ENCODE results near the gene ASXL3. TPM values are rescaled to one million over a fixed set of nuclear protein-coding genes. Genes with fewer than 3 reads are reported as not detected.

The ASXL3 gene
- total RNA-seq, 2 experiments from 2014 or later = not detected

DNA sequence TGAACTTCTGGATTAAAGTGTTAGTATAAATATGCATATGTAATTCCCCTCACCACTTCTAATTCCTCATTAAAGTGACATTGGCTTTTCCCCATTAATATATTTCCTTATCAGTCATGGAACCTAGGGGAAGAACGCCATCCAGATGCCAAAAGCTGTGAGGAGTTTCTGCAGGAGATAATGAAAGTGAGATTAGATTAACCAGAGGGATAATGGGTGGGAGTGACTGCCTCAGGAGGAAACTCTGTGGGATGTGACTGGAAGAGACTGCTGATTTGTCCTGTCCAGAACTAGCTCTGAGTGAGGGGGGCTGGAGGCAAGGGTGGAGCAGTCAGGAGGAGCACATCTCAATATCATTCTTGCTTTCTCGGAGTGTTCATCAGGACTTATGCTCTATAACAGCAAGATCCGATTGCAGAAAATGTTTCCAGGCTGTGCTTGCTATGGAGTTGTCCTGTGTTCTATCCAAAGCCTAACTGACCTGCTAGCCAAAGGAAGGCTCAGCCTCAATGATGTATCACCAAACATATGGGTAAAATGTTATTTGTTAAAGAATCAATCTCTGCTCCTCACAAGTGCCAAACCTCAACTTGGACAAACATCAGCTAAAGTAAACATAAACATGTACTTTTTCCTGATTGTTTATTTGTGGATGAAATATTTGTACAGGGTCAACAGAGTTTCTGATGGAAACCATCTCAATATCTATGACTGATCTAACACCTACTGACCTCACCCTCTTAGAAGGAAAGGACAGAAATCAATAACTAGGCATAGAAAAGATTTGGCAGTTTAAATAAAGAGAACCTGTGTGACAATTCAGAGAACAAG, 118.5 kb downstream of the ASXL3 start:
- ChIA-PET CTCF (no interaction called here), POLR2A (no interaction called here)
- Mint-ChIP-seq H3K27ac (no peak overlapping the region), H3K27me3 (no peaks in the 10 kb centered on the region), H3K4me3 (no peak overlapping the region), H3K4me1 (no peaks in the 10 kb centered on the region), H3K9me3 (no peaks in the 10 kb centered on the region), H3K36me3 (ENCODE audit: low read depth) (no peaks in the 10 kb centered on the region)
- no peak for DNase-seq

DNA sequence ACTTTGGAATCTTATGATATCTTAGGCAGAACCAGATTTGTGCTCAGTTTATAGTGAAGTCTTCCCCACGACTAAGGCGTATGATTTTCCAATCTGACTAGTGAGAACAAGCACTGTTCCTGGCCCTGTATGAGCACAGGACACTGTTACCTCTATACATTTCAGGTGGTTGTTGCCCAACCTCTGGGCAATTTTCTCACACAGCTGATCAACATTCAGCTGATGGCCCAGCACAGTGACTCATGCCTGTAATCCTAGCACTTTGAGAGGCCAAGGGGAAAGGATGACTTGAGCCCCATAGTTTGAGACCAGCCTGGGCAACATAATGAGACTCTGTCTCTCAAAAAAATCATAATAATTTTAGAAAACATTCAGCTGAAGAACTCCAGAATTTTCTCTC, 119.5 kb downstream of the ASXL3 start:
- ChIA-PET POLR2A (no interaction called here), CTCF (no interaction called here)
- H3K27ac Mint-ChIP-seq = no peak overlapping the region
- H3K4me3 Mint-ChIP-seq = no peak overlapping the region
- no peaks in the 10 kb centered on the region for H3K4me1 Mint-ChIP-seq
- H3K27me3 Mint-ChIP-seq = no peaks in the 10 kb centered on the region
- H3K36me3 Mint-ChIP-seq (ENCODE audit: low read depth) = no peaks in the 10 kb centered on the region
- H3K9me3 Mint-ChIP-seq = no peaks in the 10 kb centered on the region
- DNase-seq = no peak

DNA sequence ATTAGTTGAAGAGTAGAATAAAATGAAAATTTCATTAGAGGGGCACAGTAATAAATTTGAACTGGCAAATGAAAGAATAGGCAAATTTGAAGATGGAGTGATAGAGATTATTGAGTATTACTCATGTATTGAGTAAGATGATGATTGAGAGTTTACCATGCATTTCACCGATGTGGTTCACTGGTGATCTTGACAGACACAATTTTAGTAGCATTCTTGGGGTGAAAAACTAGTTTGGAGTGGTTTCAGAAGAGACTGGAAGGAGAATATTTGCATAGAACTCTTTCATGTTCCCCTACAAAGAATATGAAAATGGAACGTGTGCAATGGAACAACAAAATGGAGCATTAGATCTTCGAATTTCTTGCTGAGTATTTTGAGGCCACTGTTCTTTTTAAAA, 121.4 kb downstream of the ASXL3 start:
- CTCF ChIA-PET = no interaction called here
- H3K9me3 Mint-ChIP-seq = no peaks in the 10 kb centered on the region
- H3K4me3 Mint-ChIP-seq = no peak overlapping the region
- no peaks in the 10 kb centered on the region for H3K36me3 Mint-ChIP-seq (ENCODE audit: low read depth)
- H3K27me3 Mint-ChIP-seq = no peaks in the 10 kb centered on the region
- H3K27ac Mint-ChIP-seq = no peak overlapping the region
- POLR2A ChIA-PET = no interaction called here
- DNase-seq = no peak
- no peaks in the 10 kb centered on the region for H3K4me1 Mint-ChIP-seq

DNA sequence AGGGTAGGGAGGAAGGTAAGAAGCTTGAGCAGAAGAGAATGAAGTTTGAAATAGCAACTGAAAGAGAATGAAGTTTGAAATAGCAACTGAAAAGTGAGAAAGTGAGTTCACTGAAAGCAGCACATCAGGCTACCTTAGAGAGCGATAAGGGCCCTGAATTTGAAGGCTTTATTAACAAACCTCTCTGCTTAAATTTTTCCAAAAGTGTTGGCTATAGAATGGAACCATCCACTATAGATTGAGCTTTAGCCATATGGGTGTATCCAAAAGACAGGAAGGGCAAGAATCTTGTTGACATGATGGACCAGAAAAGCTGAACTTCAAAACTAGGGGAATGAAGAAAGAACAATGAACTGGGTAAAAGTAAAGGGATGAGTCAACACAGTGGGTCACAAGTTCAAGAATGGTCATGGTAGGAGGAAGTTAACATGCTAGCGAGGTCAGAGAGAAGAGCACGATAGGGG, 122.5 kb downstream of the ASXL3 start:
- Mint-ChIP-seq H3K36me3 (ENCODE audit: low read depth) (no peaks in the 10 kb centered on the region), H3K4me3 (no peak overlapping the region), H3K9me3 (no peaks in the 10 kb centered on the region), H3K27ac (no peak overlapping the region), H3K4me1 (no peaks in the 10 kb centered on the region), H3K27me3 (no peaks in the 10 kb centered on the region)
- ChIA-PET CTCF (no interaction called here), POLR2A (no interaction called here)
- no peak for DNase-seq

DNA sequence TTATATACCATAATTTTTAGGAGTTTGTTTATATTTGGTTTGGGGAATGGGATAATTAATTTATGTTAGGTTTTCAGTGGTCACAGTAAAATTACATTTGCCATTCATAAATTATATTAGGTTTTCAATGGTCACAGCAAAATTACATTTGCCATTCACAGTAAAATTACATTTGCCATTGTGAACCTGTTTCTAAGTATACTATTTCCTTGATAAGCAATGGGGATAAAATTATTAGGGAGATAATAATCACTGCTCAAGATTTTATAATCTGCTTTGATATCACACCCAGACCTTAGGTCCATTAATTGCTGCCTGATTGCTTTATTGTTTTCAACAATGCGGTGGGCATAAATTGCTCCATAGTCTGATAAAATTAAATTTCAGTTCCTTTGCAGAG, 124.6 kb downstream of the ASXL3 start:
- no peaks in the 10 kb centered on the region for H3K36me3 Mint-ChIP-seq (ENCODE audit: low read depth)
- no peak overlapping the region for H3K4me3 Mint-ChIP-seq
- CTCF ChIA-PET = no interaction called here

DNA sequence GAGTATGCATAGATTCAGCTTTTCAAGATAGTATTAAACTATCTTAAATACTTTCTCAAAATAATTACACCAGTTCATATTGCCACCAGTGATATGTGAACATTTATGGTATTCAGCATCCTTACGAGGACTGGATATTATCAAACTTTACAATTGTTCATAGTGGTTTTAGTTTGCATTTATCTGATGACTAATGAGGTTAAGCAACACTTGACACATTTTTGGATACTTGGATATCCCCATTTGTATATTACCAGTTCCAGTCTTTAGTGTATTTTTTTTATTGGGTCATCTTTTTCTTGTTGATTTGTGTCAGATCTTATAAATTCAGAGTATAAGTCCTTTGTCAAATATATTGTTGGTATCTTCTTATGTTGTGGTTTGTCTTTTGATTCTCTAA, 128.4 kb downstream of the ASXL3 start:
- DNase-seq = no peak
- Mint-ChIP-seq H3K27ac (no peak overlapping the region), H3K27me3 (no peaks in the 10 kb centered on the region), H3K4me1 (no peaks in the 10 kb centered on the region), H3K9me3 (no peaks in the 10 kb centered on the region), H3K4me3 (no peak overlapping the region), H3K36me3 (ENCODE audit: low read depth) (no peaks in the 10 kb centered on the region)
- ChIA-PET POLR2A (interaction anchor here (0.6 kb wide), 1 partner anchor 14 kb away, joined by 7 read pairs; no protein-coding TSS in a partner anchor), CTCF (no interaction called here)

More for the DNA sequence above, 124.6 kb downstream of the ASXL3 start:
- H3K4me1 Mint-ChIP-seq = no peaks in the 10 kb centered on the region
- H3K9me3 Mint-ChIP-seq = no peaks in the 10 kb centered on the region
- H3K27ac Mint-ChIP-seq = no peak overlapping the region
- no peak for DNase-seq
- no peaks in the 10 kb centered on the region for H3K27me3 Mint-ChIP-seq
- POLR2A ChIA-PET = no interaction called here

DNA sequence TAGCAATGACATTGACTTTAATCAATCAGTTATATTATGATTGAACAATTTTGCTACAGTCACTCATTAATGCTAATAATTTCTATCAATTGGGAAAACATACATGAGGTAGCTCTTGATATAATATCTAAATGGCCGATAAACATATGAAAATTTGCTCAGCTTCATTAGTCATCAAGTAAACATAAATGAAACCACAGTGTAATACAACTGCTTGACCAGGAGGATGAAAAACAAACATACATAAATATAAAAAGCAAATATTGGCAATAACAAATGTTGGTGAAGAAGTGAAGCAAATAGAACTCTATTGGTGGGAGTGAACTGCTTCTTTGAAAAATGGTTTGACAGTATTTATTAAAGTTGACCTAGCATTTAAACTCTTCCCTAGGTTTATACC, 130.9 kb downstream of the ASXL3 start:
- POLR2A ChIA-PET = no interaction called here
- Mint-ChIP-seq H3K36me3 (ENCODE audit: low read depth) (no peaks in the 10 kb centered on the region), H3K4me1 (no peaks in the 10 kb centered on the region), H3K27ac (no peak overlapping the region), H3K4me3 (no peak overlapping the region), H3K27me3 (no peaks in the 10 kb centered on the region), H3K9me3 (no peaks in the 10 kb centered on the region)
- no peak for DNase-seq
- CTCF ChIA-PET = no interaction called here

DNA sequence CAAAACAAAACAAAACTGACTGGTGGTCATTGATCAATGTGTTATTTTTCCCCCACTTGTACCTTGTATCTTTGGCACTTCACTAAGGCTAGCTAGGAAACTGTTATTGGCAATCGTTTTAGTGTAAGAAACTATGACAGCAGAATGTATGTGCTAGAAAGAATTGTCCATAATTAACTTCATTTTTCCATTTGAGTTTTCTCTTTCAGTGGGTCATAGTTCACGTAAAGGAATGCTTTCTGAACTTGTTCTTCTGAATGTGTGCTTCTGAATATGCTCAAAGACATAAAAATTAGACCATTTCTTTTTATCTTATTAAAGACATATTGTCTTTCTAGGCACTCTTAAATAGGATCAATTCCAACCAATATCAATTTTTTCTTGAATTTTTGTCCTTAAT, 132.2 kb downstream of the ASXL3 start:
- no peak for DNase-seq
- Mint-ChIP-seq H3K4me1 (no peaks in the 10 kb centered on the region), H3K4me3 (no peak overlapping the region), H3K9me3 (no peaks in the 10 kb centered on the region), H3K36me3 (ENCODE audit: low read depth) (no peaks in the 10 kb centered on the region), H3K27ac (no peak overlapping the region), H3K27me3 (no peaks in the 10 kb centered on the region)
- POLR2A ChIA-PET = no interaction called here
- CTCF ChIA-PET = no interaction called here

DNA sequence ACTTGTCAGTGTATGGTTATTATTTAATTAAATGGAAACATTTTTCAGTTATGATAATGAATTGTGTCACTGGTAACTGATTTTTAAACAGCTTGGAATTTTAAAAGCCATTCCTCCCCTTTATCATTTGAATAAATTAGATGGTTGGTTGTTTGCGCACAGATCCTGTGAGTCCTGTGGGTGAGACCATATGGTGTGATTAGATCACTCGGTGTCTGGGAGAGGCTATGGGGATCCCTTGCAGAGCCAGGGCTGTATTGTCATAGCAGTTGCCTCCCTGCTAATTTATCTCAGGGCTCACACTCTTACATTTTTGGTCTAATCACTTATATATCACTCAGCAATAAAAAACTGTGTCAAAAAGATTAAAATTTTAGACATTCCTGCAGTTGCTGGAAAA, 133.5 kb downstream of the ASXL3 start:
- ChIA-PET CTCF (no interaction called here), POLR2A (no interaction called here)
- Mint-ChIP-seq H3K4me1 (no peaks in the 10 kb centered on the region), H3K9me3 (no peaks in the 10 kb centered on the region), H3K27ac (no peak overlapping the region), H3K27me3 (no peaks in the 10 kb centered on the region), H3K4me3 (no peak overlapping the region), H3K36me3 (ENCODE audit: low read depth) (no peaks in the 10 kb centered on the region)
- DNase-seq = no peak

DNA sequence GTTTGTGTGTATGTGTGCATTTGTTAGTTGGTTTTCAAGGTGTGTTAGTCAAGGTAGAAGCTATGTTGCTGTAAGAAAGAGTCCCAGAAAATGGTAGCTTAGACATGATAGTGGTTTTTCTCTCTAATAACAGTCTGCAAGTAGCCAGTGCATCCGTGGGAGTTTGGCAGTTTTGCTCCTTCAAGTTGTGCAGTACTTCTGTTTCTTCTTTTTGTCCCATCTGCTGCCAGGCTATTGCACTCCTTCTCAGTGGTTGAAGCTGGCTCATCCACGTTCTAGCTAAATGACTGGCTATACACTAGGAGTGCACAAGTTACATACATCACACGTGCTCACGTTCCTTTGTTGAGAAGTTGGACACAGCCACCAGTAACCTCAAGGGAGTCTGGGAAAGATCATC, 134.7 kb downstream of the ASXL3 start:
- Mint-ChIP-seq H3K27me3 (no peaks in the 10 kb centered on the region), H3K4me1 (no peaks in the 10 kb centered on the region), H3K27ac (no peak overlapping the region), H3K4me3 (no peak overlapping the region), H3K9me3 (no peaks in the 10 kb centered on the region), H3K36me3 (ENCODE audit: low read depth) (no peaks in the 10 kb centered on the region)
- POLR2A ChIA-PET = no interaction called here
- CTCF ChIA-PET = no interaction called here
- no peak for DNase-seq

DNA sequence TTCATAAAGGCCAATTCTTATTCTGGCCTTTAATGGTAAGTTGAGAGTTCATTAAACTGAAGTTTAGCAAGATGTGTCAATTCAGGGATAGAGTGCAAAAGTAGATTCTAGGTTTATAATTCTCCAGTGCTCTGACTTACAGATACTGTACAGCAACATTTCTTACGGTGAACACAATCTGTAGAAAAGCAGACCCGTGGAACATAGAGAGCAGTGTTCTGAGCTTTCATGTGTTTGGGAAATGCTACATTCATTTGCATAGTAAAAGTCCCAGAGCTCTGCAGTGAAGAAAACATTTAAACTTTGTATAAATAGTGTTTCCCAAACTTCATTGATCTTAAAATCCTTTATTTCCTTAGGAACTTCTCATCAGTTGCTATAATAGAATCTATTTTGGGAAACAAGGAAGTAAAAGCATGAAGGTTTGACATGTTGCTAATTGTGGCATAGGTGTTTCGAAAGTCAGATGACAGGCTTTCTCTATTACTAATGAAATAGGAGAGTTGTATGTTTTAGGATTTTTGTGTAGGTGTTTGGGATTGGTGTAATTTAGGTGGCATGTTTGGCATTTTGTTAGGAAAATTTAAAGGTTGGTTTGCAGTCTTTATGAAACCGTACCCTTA, 138.2 kb downstream of the ASXL3 start:
- Mint-ChIP-seq H3K27me3 (no peaks in the 10 kb centered on the region), H3K9me3 (no peaks in the 10 kb centered on the region), H3K4me3 (no peak overlapping the region), H3K4me1 (no peaks in the 10 kb centered on the region), H3K36me3 (ENCODE audit: low read depth) (no peaks in the 10 kb centered on the region), H3K27ac (no peak overlapping the region)
- POLR2A ChIA-PET = no interaction called here
- CTCF ChIA-PET = no interaction called here
- no peak for DNase-seq

DNA sequence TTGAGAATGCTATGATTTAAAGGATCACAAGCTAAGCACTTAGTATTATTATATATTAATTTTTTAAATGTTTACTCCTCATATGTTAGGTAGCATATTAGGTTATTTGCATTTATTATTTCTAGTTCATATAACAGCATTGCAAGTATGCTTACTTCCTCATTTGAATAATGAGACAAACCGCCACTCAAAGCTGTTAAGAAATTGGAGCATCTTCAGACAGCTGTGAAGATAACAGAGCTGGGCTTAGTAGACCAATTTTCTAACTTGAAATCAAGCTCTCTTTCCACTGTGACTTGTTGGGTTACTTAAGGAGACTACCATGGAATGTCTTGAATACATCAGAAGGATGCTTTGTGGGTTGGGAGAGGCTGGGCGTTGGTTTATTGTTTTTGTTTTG, 139.3 kb downstream of the ASXL3 start:
- no peak for DNase-seq
- Mint-ChIP-seq H3K27me3 (no peaks in the 10 kb centered on the region), H3K4me3 (no peak overlapping the region), H3K36me3 (ENCODE audit: low read depth) (no peaks in the 10 kb centered on the region), H3K27ac (no peak overlapping the region), H3K9me3 (no peaks in the 10 kb centered on the region), H3K4me1 (no peaks in the 10 kb centered on the region)
- ChIA-PET POLR2A (no interaction called here), CTCF (no interaction called here)

DNA sequence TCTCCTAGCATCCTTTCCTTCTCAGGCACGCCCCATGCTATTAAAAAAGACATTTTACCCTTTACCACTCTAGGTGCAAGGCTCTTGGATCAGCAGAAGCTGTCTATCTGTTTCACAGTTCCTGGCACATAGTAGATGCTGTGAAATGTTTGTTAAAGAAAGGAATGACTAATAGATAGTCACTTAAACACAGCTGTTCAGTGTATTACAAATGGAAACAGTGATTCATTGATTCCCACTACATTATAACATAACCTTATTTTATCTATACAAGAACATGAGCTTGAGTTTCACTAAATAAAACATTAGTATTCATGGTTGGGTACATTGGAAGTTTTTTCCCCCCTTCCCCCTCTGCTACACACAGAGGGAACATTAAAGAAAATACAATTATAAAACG, 142.1 kb downstream of the ASXL3 start:
- ChIA-PET POLR2A (no interaction called here), CTCF (no interaction called here)

DNA sequence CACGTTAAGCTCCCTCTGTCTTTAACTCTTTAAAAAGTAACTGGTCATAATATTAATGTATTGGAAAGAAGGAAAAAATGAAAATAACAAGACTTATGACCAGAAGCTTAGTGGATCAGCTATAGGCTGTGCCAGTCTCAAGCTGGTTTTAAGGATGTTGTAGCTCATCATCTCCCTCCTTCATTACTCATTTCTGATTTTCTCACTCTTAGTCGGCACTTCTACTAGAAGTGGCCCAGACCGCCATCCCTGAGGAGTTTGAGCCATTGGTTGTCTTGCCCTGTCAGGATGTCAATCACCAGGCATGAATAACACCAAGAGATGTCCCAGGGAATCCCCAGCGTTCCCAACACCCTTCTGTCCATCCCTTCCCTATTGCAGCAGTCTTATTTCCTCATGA, 151.5 kb downstream of the ASXL3 start:
- Mint-ChIP-seq H3K4me1 (no peaks in the 10 kb centered on the region), H3K9me3 (no peaks in the 10 kb centered on the region), H3K27me3 (no peaks in the 10 kb centered on the region), H3K27ac (no peak overlapping the region), H3K36me3 (ENCODE audit: low read depth) (no peaks in the 10 kb centered on the region), H3K4me3 (no peak overlapping the region)
- no peak for DNase-seq
- CTCF ChIA-PET = no interaction called here
- POLR2A ChIA-PET = no interaction called here

More for the DNA sequence above, 142.1 kb downstream of the ASXL3 start:
- Mint-ChIP-seq H3K9me3 (no peaks in the 10 kb centered on the region), H3K36me3 (ENCODE audit: low read depth) (no peaks in the 10 kb centered on the region), H3K27ac (no peak overlapping the region), H3K4me3 (no peak overlapping the region), H3K4me1 (no peaks in the 10 kb centered on the region), H3K27me3 (no peaks in the 10 kb centered on the region)
- no peak for DNase-seq
